NCI-H2171 treated with DMSO at 0.1 percent for 48 hours (cell line): ENCODE measurements around the gene PRKG1.
"Not testable (repeated sequence)": the region's sequence is repeated elsewhere in the genome, so short reads cannot be mapped to it uniquely, and the experiment has no call there.

Source experiments
- DNase-seq: peaks from one replicate; lab custom pipeline; 2025; lab: John Stamatoyannopoulos, UW

PRKG1 gene

GRCh38 chr10:51700228-51700817, 626.0 kb downstream of the PRKG1 start:
- no peak for DNase-seq

- DNase-seq, result no peak
Observed at GRCh38 chr10:51705774-51706173, 631.5 kb downstream of the PRKG1 start.

GRCh38 chr10:51706225-51706624, 631.9 kb downstream of the PRKG1 start:
- DNase-seq, result no peak

GRCh38 chr10:51707392-51707791, 633.1 kb downstream of the PRKG1 start:
- DNase-seq, result no peak

- no peak for DNase-seq
Observed at GRCh38 chr10:51707821-51708424, 633.6 kb downstream of the PRKG1 start.

- no peak for DNase-seq
Observed at GRCh38 chr10:51708609-51709008, 634.3 kb downstream of the PRKG1 start.

- DNase-seq, result no peak
Observed at GRCh38 chr10:51709324-51709972, 635.2 kb downstream of the PRKG1 start.

GRCh38 chr10:51711519-51711891, 637.2 kb downstream of the PRKG1 start:
- no peak for DNase-seq

GRCh38 chr10:51716981-51717380, 642.7 kb downstream of the PRKG1 start:
- no peak for DNase-seq

- no peak for DNase-seq
Observed at GRCh38 chr10:51718804-51719291, 644.6 kb downstream of the PRKG1 start.

- DNase-seq, result no peak
Observed at GRCh38 chr10:51724038-51724437, 649.8 kb downstream of the PRKG1 start.

GRCh38 chr10:51729822-51730555, 655.7 kb downstream of the PRKG1 start:
- no peak for DNase-seq

- no peak for DNase-seq
Observed at GRCh38 chr10:51733057-51733456, 658.8 kb downstream of the PRKG1 start.

GRCh38 chr10:51743146-51743545, 668.9 kb downstream of the PRKG1 start:
- DNase-seq, result peak; percentile 75

GRCh38 chr10:51744235-51745000, 670.1 kb downstream of the PRKG1 start:
- no peak for DNase-seq

GRCh38 chr10:51745397-51745796, 671.1 kb downstream of the PRKG1 start:
- no peak for DNase-seq

- DNase-seq, result no peak
Observed at GRCh38 chr10:51747216-51747615, 672.9 kb downstream of the PRKG1 start.

GRCh38 chr10:51748959-51749358, 674.7 kb downstream of the PRKG1 start:
- no peak for DNase-seq

GRCh38 chr10:51758366-51758765, 684.1 kb downstream of the PRKG1 start:
- no peak for DNase-seq

- DNase-seq, result not testable (repeated sequence)
Observed at GRCh38 chr10:51758838-51759237, 684.6 kb downstream of the PRKG1 start.

- no peak for DNase-seq
Observed at GRCh38 chr10:51759896-51760534, 685.7 kb downstream of the PRKG1 start.
